ENCODE measurements around the gene NSD1. TPM values are rescaled to one million over a fixed set of nuclear protein-coding genes. Genes with fewer than 3 reads are reported as not detected.

The NSD1 gene
- total and polyA plus RNA-seq, 2 donors (not counting 1 experiment from before 2014, with no cell fraction given) = 19.3 to 52.8 TPM

GRCh38 chr5:177317959-177318377 lies 184.4 kb downstream of the NSD1 start:
- Histone ChIP-seq H3K27me3 (ENCODE audit: control insufficient read depth, insufficient read depth, low read length) (no peaks in the 10 kb centered on the region), H3K4me2 (ENCODE audit: extremely low read depth, insufficient read depth, low read length) (no peak overlapping the region), H3K36me3 (ENCODE audit: control insufficient read depth, insufficient read depth, low read length) (no peaks in the 10 kb centered on the region), H3K9ac (ENCODE audit: insufficient read depth, low read length) (no peak overlapping the region), H3K27ac (ENCODE audit: insufficient read depth, low read length) (no peak overlapping the region), H4K20me1 (ENCODE audit: control insufficient read depth, extremely low read depth, insufficient read depth, low read length) (no peaks in the 10 kb centered on the region), H3K4me3 (replicated peaks in 1 of 4; ENCODE audit: control extremely low read depth in 1 of 4, insufficient read depth in 1 of 4, low read depth in 3 of 4, low read length in 4 of 4) (no peak overlapping the region), H3K4me1 (ENCODE audit: control insufficient read depth, extremely low read depth, insufficient read depth, low read length) (peaks cover 1% of the 10 kb centered on the region), H3K9me3 (ENCODE audit: control insufficient read depth, insufficient read depth, low read depth, low read length) (no peaks in the 10 kb centered on the region), H3K79me2 (ENCODE audit: control insufficient read depth, insufficient read depth, low read length) (no peaks in the 10 kb centered on the region), H2AFZ (ENCODE audit: low read length) (no peak overlapping the region)
- TF ChIP-seq EZH2 (IDR thresholded peaks at IDR 0.05; ENCODE audit: low read length, missing control alignments) (no peak), CTCF (conservative IDR thresholded peaks at IDR 0.05 in 1 of 2, IDR thresholded peaks at IDR 0.05 in 1 of 2; ENCODE audit: low read depth in 1 of 2, low read length in 2 of 2) (peak; percentile 90 to 94)
- peak; percentile 68 to 85 for DNase-seq (ENCODE audit: low read depth in 2 of 2)

- TF ChIP-seq EZH2 (IDR thresholded peaks at IDR 0.05; ENCODE audit: low read length, missing control alignments) (no peak), CTCF (conservative IDR thresholded peaks at IDR 0.05 in 1 of 2, IDR thresholded peaks at IDR 0.05 in 1 of 2; ENCODE audit: low read depth in 1 of 2, low read length in 2 of 2) (no peak)
Measured at GRCh38 chr5:177319913-177320588, 186.5 kb downstream of the NSD1 start.

GRCh38 chr5:177320879-177321278 lies 187.3 kb downstream of the NSD1 start:
- Histone ChIP-seq H3K9me3 (ENCODE audit: control insufficient read depth, insufficient read depth, low read depth, low read length) (no peaks in the 10 kb centered on the region), H3K9ac (ENCODE audit: insufficient read depth, low read length) (no peak overlapping the region), H3K27ac (ENCODE audit: insufficient read depth, low read length) (no peak overlapping the region), H2AFZ (ENCODE audit: low read length) (no peak overlapping the region), H3K4me2 (ENCODE audit: extremely low read depth, insufficient read depth, low read length) (no peak overlapping the region), H3K27me3 (ENCODE audit: control insufficient read depth, insufficient read depth, low read length) (no peaks in the 10 kb centered on the region), H3K4me3 (replicated peaks in 1 of 4; ENCODE audit: control extremely low read depth in 1 of 4, insufficient read depth in 1 of 4, low read depth in 3 of 4, low read length in 4 of 4) (no peak overlapping the region), H3K4me1 (ENCODE audit: control insufficient read depth, extremely low read depth, insufficient read depth, low read length) (peaks cover 3% of the 10 kb centered on the region), H3K79me2 (ENCODE audit: control insufficient read depth, insufficient read depth, low read length) (no peaks in the 10 kb centered on the region), H3K36me3 (ENCODE audit: control insufficient read depth, insufficient read depth, low read length) (no peaks in the 10 kb centered on the region), H4K20me1 (ENCODE audit: control insufficient read depth, extremely low read depth, insufficient read depth, low read length) (no peaks in the 10 kb centered on the region)
- no peak for TF ChIP-seq EZH2 (IDR thresholded peaks at IDR 0.05; ENCODE audit: low read length, missing control alignments)
- no peak for TF ChIP-seq CTCF (conservative IDR thresholded peaks at IDR 0.05 in 1 of 2, IDR thresholded peaks at IDR 0.05 in 1 of 2; ENCODE audit: low read depth in 1 of 2, low read length in 2 of 2)
- DNase-seq (ENCODE audit: low read depth in 2 of 2) = no peak

More at GRCh38 chr5:177319913-177320588, 186.5 kb downstream of the NSD1 start:
- no peak overlapping the region for H3K9ac ChIP-seq (ENCODE audit: insufficient read depth, low read length)
- no peaks in the 10 kb centered on the region for H3K36me3 ChIP-seq (ENCODE audit: control insufficient read depth, insufficient read depth, low read length)
- no peaks in the 10 kb centered on the region for H3K4me1 ChIP-seq (ENCODE audit: control insufficient read depth, extremely low read depth, insufficient read depth, low read length)
- no peaks in the 10 kb centered on the region for H3K27me3 ChIP-seq (ENCODE audit: control insufficient read depth, insufficient read depth, low read length)
- no peak overlapping the region for H3K4me3 ChIP-seq (replicated peaks in 1 of 4; ENCODE audit: control extremely low read depth in 1 of 4, insufficient read depth in 1 of 4, low read depth in 3 of 4, low read length in 4 of 4)
- H3K79me2 ChIP-seq (ENCODE audit: control insufficient read depth, insufficient read depth, low read length) = no peaks in the 10 kb centered on the region
- no peak overlapping the region for H3K27ac ChIP-seq (ENCODE audit: insufficient read depth, low read length)
- no peaks in the 10 kb centered on the region for H3K9me3 ChIP-seq (ENCODE audit: control insufficient read depth, insufficient read depth, low read depth, low read length)
- H3K4me2 ChIP-seq (ENCODE audit: extremely low read depth, insufficient read depth, low read length) = no peak overlapping the region
- no peaks in the 10 kb centered on the region for H4K20me1 ChIP-seq (ENCODE audit: control insufficient read depth, extremely low read depth, insufficient read depth, low read length)
- no peak overlapping the region for H2AFZ ChIP-seq (ENCODE audit: low read length)
- DNase-seq (ENCODE audit: low read depth in 2 of 2) = no peak

All from fibroblast of lung (primary cell).